Neural progenitor cell (in vitro differentiated cells): ENCODE measurements around the gene RHBDD1. TPM values are rescaled to one million over a fixed set of nuclear protein-coding genes. Genes with fewer than 3 reads are reported as not detected.
A peak's percentile ranks its signal among the peaks of the same experiment; 100 is the strongest.

Source experiments
- DNase-seq: peaks from one replicate; pipeline ENCODE4 v3.0.0-alpha.2; 2016; ENCODE audit warnings: low spot score
- H2AFZ ChIP-seq: fragments of 200-600 bp; sonication (generic); replicated peaks from 2 replicates; pipeline ENCODE4 v1.6.1; 2016; ENCODE audit warnings: antibody characterized with exemption
- H3F3A ChIP-seq: fragments of 200-600 bp; sonication (generic); 2 replicates; pipeline ENCODE4 v1.6.1; 2016; ENCODE audit warnings: antibody characterized with exemption, low read depth
- H3K27ac ChIP-seq: fragments of 200-600 bp; sonication (generic); 2 replicates; pipeline ENCODE4 v1.5.1; 2016; ENCODE audit warnings: mild to moderate bottlenecking
- H3K27me3 ChIP-seq: fragments of 200-600 bp; sonication (generic); 2 replicates; pipeline ENCODE4 v1.6.1; 2016; ENCODE audit warnings: mild to moderate bottlenecking, moderate library complexity
- H3K36me3 ChIP-seq: fragments of 200-600 bp; sonication (generic); 2 replicates; pipeline ENCODE4 v1.5.1; 2016
- H3K4me1 ChIP-seq: fragments of 200-600 bp; sonication (generic); 2 replicates; pipeline ENCODE4 v1.6.1; 2016; ENCODE audit warnings: mixed run types
- H3K4me2 ChIP-seq: fragments of 200-600 bp; sonication (generic); 2 replicates; pipeline ENCODE4 v1.6.1; 2016
- H3K4me3 ChIP-seq: fragments of 200-600 bp; sonication (generic); 2 replicates; pipeline ENCODE4 v1.5.1; 2016
- H3K79me2 ChIP-seq: fragments of 200-600 bp; sonication (generic); 2 replicates; pipeline ENCODE4 v1.6.1; 2016; ENCODE audit warnings: low read depth
- H3K9ac ChIP-seq: fragments of 200-600 bp; sonication (generic); 2 replicates; pipeline ENCODE4 v1.6.1; 2016
- H3K9me3 ChIP-seq: fragments of 200-600 bp; sonication (generic); 2 replicates; pipeline ENCODE4 v1.5.1; 2016; ENCODE audit warnings: low read depth
- H4K20me1 ChIP-seq: fragments of 200-600 bp; sonication (generic); 2 replicates; pipeline ENCODE4 v1.6.1; 2016; ENCODE audit warnings: low read depth
- H3K27ac Mint-ChIP-seq: 3 replicates; pipeline ENCODE4 v1.8.0; 2021; ENCODE audit warnings: mixed read lengths
- H3K27me3 Mint-ChIP-seq: 2 replicates; pipeline ENCODE4 v1.8.0; 2022; ENCODE audit warnings: low read depth, mild to moderate bottlenecking, inconsistent platforms, moderate library complexity, mixed read lengths; ENCODE audit not compliant: insufficient read depth
- H3K36me3 Mint-ChIP-seq: 3 replicates; pipeline ENCODE4 v1.8.0; 2021; ENCODE audit warnings: mixed read lengths
- H3K4me1 Mint-ChIP-seq: 3 replicates; pipeline ENCODE4 v1.8.0; 2021; ENCODE audit warnings: mixed read lengths
- H3K4me3 Mint-ChIP-seq: 3 replicates; pipeline ENCODE4 v1.8.0; 2021; ENCODE audit warnings: mild to moderate bottlenecking, moderate library complexity, mixed read lengths
- H3K9me3 Mint-ChIP-seq: 3 replicates; pipeline ENCODE4 v1.8.0; 2020; ENCODE audit warnings: mixed read lengths
- EZH2 ChIP-seq: fragments of 200-600 bp; sonication (generic); IDR thresholded peaks from 2 replicates; pipeline ENCODE4 v1.6.1; 2017; ENCODE audit warnings: antibody characterized with exemption, mild to moderate bottlenecking, moderate library complexity
- EZH2phosphoT487 ChIP-seq: fragments of 200-600 bp; sonication (generic); IDR thresholded peaks from 2 replicates; pipeline ENCODE4 v1.6.1; 2017; ENCODE audit warnings: antibody characterized with exemption
- total RNA-seq: library from RNA; depleted of rRNA; stranded (reverse); fragments of >200 nt; gene quantifications from 2 replicates; pipeline ENCODE4 v1.2.3, GENCODE V29; 2015; ENCODE audit warnings: low replicate concordance
- TF ChIP-seq, protein P1 (sequence below): fragments of 200-600 bp; sonication (generic); IDR thresholded peaks from 2 replicates; pipeline ENCODE4 v1.5.1; 2017; ENCODE audit warnings: antibody characterized with exemption, mild to moderate bottlenecking

The RHBDD1 gene
- total RNA-seq, 1 donor from 2014 or later: 15.1 TPM

DNA sequence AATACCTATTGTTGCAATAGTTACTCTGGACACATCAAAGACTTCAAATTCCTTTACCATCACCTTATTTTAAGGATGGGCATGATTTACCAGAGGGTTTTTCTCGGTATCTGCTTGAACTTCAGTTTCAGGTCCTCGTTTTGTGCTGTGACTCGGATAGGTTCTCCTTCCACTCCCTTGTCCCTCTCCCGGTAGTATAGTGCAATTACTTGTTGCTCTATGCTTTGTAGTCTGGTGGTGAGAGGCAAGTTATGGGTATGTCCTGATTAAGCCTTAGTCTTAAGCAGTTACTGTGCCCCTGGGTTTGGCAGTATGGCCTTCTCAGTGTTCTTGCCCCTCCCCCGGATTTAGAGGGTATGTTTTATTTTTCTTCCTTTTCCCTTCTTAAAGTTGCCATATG is 96.6 kb downstream of the RHBDD1 start:
- no peaks in the 10 kb centered on the region for H4K20me1 ChIP-seq
- TF ChIP-seq EZH2phosphoT487 (no peak), EZH2 (no peak)
- TF ChIP-seq, protein P1, sequence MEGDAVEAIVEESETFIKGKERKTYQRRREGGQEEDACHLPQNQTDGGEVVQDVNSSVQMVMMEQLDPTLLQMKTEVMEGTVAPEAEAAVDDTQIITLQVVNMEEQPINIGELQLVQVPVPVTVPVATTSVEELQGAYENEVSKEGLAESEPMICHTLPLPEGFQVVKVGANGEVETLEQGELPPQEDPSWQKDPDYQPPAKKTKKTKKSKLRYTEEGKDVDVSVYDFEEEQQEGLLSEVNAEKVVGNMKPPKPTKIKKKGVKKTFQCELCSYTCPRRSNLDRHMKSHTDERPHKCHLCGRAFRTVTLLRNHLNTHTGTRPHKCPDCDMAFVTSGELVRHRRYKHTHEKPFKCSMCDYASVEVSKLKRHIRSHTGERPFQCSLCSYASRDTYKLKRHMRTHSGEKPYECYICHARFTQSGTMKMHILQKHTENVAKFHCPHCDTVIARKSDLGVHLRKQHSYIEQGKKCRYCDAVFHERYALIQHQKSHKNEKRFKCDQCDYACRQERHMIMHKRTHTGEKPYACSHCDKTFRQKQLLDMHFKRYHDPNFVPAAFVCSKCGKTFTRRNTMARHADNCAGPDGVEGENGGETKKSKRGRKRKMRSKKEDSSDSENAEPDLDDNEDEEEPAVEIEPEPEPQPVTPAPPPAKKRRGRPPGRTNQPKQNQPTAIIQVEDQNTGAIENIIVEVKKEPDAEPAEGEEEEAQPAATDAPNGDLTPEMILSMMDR: no peak
- H3K36me3 ChIP-seq: no peaks in the 10 kb centered on the region
- peaks cover 3% of the 10 kb centered on the region for H3K36me3 Mint-ChIP-seq
- no peaks in the 10 kb centered on the region for H3K9me3 ChIP-seq
- H3K4me1 ChIP-seq: no peaks in the 10 kb centered on the region
- no peak overlapping the region for H3K9ac ChIP-seq
- no peak overlapping the region for H2AFZ ChIP-seq
- H3K4me3 Mint-ChIP-seq: no peak overlapping the region
- no peaks in the 10 kb centered on the region for H3F3A ChIP-seq
- no peak overlapping the region for H3K27ac Mint-ChIP-seq
- no peak overlapping the region for H3K4me3 ChIP-seq
- peaks cover 15% of the 10 kb centered on the region for H3K4me1 Mint-ChIP-seq
- no peak for DNase-seq
- H3K27me3 ChIP-seq: no peaks in the 10 kb centered on the region
- H3K79me2 ChIP-seq: no peaks in the 10 kb centered on the region
- H3K27me3 Mint-ChIP-seq: peaks cover 2% of the 10 kb centered on the region
- H3K4me2 ChIP-seq: no peak overlapping the region
- no peak overlapping the region for H3K27ac ChIP-seq
- H3K9me3 Mint-ChIP-seq: peaks cover 10% of the 10 kb centered on the region

DNA sequence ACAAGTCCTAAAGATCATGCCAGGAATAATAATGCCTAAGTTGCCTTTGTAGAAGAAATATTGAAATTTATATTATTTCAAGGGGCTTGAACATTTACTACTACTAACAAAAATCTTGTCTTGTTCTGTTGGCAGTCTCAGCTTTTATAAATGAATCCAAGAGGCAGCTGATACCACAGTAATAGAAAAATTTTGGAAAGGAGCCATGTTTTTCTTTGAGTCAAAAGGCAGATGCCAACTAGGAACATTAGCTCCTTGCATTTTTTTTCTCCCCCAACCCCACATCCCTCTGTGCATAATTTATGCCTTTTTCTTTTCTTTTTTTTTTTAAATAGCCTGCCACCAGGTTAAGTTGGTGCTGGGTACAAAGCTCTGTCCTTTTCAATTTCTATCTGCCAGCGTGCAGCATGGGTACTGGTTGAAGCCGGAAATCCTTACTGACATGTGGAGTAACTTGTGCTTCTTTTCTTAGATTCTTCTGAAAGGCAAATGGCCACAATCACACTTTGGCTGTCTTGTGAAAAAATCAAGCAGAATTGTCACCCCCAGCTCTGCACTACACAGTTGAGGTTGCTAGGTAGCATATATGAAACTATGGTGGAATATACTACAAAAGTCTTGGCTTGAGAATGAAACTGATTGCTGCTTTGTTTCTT is 98.8 kb downstream of the RHBDD1 start:
- no peaks in the 10 kb centered on the region for H3K9me3 ChIP-seq
- H3K36me3 ChIP-seq: no peaks in the 10 kb centered on the region
- Mint-ChIP-seq H3K36me3 (peaks cover 4% of the 10 kb centered on the region), H3K27ac (no peak overlapping the region), H3K4me3 (no peak overlapping the region), H3K4me1 (peaks cover 15% of the 10 kb centered on the region), H3K27me3 (peaks cover 2% of the 10 kb centered on the region), H3K9me3 (peaks cover 10% of the 10 kb centered on the region)
- H3K27ac ChIP-seq: no peak overlapping the region
- H3K4me1 ChIP-seq: no peaks in the 10 kb centered on the region
- no peaks in the 10 kb centered on the region for H3K79me2 ChIP-seq
- no peak for DNase-seq
- no peaks in the 10 kb centered on the region for H3K27me3 ChIP-seq
- no peak overlapping the region for H2AFZ ChIP-seq
- H3K4me3 ChIP-seq: no peak overlapping the region
- no peak overlapping the region for H3K4me2 ChIP-seq
- H3F3A ChIP-seq: no peaks in the 10 kb centered on the region
- no peak overlapping the region for H3K9ac ChIP-seq
- no peak for TF ChIP-seq EZH2
- TF ChIP-seq, protein P1: no peak
- TF ChIP-seq EZH2phosphoT487: no peak
- H4K20me1 ChIP-seq: no peaks in the 10 kb centered on the region

DNA sequence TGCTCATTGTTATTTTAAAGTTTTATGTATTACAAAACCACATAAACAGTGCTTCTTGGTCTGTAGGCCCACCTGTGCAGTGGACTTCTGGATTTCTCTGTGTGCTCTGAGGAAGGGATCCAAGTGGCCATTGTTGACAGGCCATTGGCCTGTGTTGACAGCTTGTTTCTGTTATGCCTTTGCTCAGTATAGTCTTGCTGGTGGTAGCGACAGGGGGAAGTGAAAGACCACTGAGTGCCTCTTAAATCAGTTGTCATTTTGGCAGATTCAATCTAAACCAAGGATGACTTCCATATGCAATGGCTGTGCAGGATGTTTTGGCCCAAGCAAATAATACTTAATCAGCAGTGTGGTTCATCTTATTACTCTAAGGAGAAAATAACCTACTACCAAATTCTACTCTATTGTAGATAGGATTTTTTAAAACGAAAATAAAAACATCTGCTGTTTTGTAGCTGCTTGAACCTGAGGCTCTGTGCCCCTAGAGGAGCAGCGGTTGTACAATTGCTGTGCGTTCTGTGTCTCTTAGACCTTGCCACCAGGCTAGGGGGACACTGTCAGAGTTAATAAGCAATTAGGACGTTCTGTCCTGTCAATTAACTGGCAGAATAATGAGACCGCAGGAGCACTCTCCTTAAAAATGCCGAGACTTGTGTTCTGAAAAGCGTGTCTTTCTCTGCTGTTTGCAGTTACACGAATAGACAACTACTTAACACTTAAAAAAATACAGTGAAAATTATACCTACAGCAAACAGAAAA is 108.2 kb downstream of the RHBDD1 start:
- H3K4me1 Mint-ChIP-seq: no peaks in the 10 kb centered on the region
- no peaks in the 10 kb centered on the region for H3K27me3 Mint-ChIP-seq
- Histone ChIP-seq H3K27me3 (no peaks in the 10 kb centered on the region), H3K79me2 (no peaks in the 10 kb centered on the region), H3K9me3 (no peaks in the 10 kb centered on the region), H2AFZ (no peak overlapping the region), H3K9ac (no peak overlapping the region), H4K20me1 (no peaks in the 10 kb centered on the region), H3K4me1 (no peaks in the 10 kb centered on the region), H3F3A (no peaks in the 10 kb centered on the region), H3K4me3 (no peak overlapping the region), H3K4me2 (no peak overlapping the region), H3K36me3 (no peaks in the 10 kb centered on the region), H3K27ac (no peak overlapping the region)
- H3K27ac Mint-ChIP-seq: no peak overlapping the region
- DNase-seq: peak; percentile 16
- no peak overlapping the region for H3K4me3 Mint-ChIP-seq
- H3K9me3 Mint-ChIP-seq: peaks cover 16% of the 10 kb centered on the region
- TF ChIP-seq, protein P1: no peak
- no peak for TF ChIP-seq EZH2phosphoT487
- no peak for TF ChIP-seq EZH2
- H3K36me3 Mint-ChIP-seq: peaks cover 11% of the 10 kb centered on the region
